ENCODE data around the gene LYZL6.

GRCh38 chr17:35947156-35947585 is 3.7 kb upstream of the LYZL6 start:
- TF ChIP-seq CTCF (IDR thresholded peaks at IDR 0.05; ENCODE audit: low read length) (peak; percentile 71), EZH2 (IDR thresholded peaks at IDR 0.05; ENCODE audit: borderline replicate concordance, low read length) (no peak)

Measured in OCI-LY1 (cell line).